HepG2 (cell line): ENCODE results near the gene SORL1-AS1.

Source experiments
- ARNT2 ChIP-seq: sonication (generic); formaldehyde crosslinking; IDR thresholded peaks from 2 replicates; pipeline ENCODE4 v1.8.0; 2022; ENCODE audit warnings: mild to moderate bottlenecking, low read depth, missing genetic modification reagents, moderate library complexity
- CREM ChIP-seq, 2 experiments: sonication (generic) in 1 of 2; formaldehyde crosslinking in 1 of 2; IDR thresholded peaks; 2 replicates each; pipeline versions ENCODE4 v1.4.0 to v1.6.1; 2016 to 2020; ENCODE audit warnings: antibody characterized with exemption in 1 of 2, mild to moderate bottlenecking in 1 of 2, missing genetic modification reagents in 1 of 2
- ETV5 ChIP-seq: IDR thresholded peaks from 2 replicates; pipeline ENCODE4 v1.6.1; 2018; ENCODE audit warnings: missing biosample characterization, missing genetic modification reagents, inconsistent platforms, borderline replicate concordance
- HNF4G ChIP-seq, 2 experiments: sonication (generic) in 1 of 2; formaldehyde crosslinking in 1 of 2; IDR thresholded peaks; 2 replicates each; pipeline versions ENCODE4 v1.4.0 to v1.6.1; 2011 to 2020; ENCODE audit warnings: borderline replicate concordance in 2 of 2, low read depth in 2 of 2, mild to moderate bottlenecking in 2 of 2, low read length in 1 of 2, missing genetic modification reagents in 1 of 2, moderate library complexity in 1 of 2
- KDM6A ChIP-seq: IDR thresholded peaks from 2 replicates; pipeline ENCODE4 v1.6.1; 2016; ENCODE audit warnings: low read depth
- POLR2AphosphoS5 ChIP-seq: IDR thresholded peaks from 2 replicates; pipeline ENCODE4 v1.6.1; 2012; ENCODE audit warnings: low read depth, low read length
- SSRP1 ChIP-seq: IDR thresholded peaks from 2 replicates; pipeline ENCODE4 v1.6.1; 2016; ENCODE audit warnings: control low read depth
- THYN1 ChIP-seq: sonication (generic); formaldehyde crosslinking; IDR thresholded peaks from 2 replicates; pipeline ENCODE4 v1.8.1; 2023; ENCODE audit warnings: low read depth, mild to moderate bottlenecking, moderate library complexity, missing genetic modification reagents, borderline replicate concordance
- ZKSCAN8 ChIP-seq: IDR thresholded peaks from 2 replicates; pipeline ENCODE4 v1.6.1; 2016; ENCODE audit warnings: borderline replicate concordance, missing genetic modification reagents, missing compliant biosample characterization
- ZNF3 ChIP-seq: IDR thresholded peaks from 2 replicates; pipeline ENCODE4 v1.7.0; 2017; ENCODE audit warnings: inconsistent platforms
- TF ChIP-seq, protein P1 (sequence below): sonication (generic); formaldehyde crosslinking; IDR thresholded peaks from 2 replicates; pipeline ENCODE4 v1.4.0; 2020; ENCODE audit warnings: missing genetic modification reagents, borderline replicate concordance
- TF ChIP-seq, protein P2 (sequence below): sonication (generic); formaldehyde crosslinking; IDR thresholded peaks from 2 replicates; pipeline ENCODE4 v1.4.0; 2020; ENCODE audit warnings: missing genetic modification reagents, borderline replicate concordance

Gene SORL1-AS1

DNA sequence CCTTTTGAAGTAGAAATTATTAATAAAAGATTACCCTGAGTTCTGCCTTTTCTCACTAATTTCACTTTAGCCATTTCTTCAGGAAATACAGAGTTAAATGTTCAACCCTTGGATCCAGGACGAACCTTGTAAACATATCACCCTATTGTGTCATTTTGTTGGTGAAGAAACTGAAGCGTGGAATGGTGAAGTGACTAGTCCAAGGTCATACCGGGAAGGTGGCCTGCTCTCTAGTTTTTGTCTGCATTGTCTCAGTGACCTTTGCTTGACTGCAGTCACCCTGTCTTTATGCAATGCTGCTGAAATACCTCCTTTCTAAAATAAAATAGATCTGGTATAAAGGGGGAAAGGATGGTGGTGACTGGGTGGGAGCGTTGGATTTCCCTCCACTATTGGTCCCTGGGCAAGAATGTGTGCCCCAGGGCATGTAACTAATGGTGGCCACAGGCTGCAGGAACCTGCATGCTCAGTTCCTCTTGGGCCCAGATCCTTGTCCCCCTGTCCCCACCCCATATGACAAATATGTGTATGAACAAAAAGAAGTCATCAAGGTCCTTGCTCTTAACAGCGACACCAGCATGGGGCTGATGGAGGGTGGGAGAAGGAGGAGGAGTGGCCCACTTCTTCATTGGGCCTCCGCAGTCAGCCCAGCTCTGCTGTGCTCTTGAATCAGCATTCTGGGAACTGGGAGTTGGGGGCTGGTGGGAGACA is 977 bp upstream of the SORL1-AS1 start (continued):
- TF ChIP-seq, protein P1, sequence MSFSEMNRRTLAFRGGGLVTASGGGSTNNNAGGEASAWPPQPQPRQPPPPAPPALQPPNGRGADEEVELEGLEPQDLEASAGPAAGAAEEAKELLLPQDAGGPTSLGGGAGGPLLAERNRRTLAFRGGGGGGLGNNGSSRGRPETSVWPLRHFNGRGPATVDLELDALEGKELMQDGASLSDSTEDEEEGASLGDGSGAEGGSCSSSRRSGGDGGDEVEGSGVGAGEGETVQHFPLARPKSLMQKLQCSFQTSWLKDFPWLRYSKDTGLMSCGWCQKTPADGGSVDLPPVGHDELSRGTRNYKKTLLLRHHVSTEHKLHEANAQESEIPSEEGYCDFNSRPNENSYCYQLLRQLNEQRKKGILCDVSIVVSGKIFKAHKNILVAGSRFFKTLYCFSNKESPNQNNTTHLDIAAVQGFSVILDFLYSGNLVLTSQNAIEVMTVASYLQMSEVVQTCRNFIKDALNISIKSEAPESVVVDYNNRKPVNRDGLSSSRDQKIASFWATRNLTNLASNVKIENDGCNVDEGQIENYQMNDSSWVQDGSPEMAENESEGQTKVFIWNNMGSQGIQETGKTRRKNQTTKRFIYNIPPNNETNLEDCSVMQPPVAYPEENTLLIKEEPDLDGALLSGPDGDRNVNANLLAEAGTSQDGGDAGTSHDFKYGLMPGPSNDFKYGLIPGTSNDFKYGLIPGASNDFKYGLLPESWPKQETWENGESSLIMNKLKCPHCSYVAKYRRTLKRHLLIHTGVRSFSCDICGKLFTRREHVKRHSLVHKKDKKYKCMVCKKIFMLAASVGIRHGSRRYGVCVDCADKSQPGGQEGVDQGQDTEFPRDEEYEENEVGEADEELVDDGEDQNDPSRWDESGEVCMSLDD, result no peak
- peak; percentile 82; the same call in 1 of the 2 replicates for TF ChIP-seq SSRP1 (CRISPR knock-in tag)
- peak; percentile 54; the same call in 1 of the 2 replicates for TF ChIP-seq CREM (IDR thresholded peaks at IDR 0.05)
- TF ChIP-seq CREM (CRISPR knock-in tag; IDR thresholded peaks at IDR 0.05), result no peak
- TF ChIP-seq, protein P2, sequence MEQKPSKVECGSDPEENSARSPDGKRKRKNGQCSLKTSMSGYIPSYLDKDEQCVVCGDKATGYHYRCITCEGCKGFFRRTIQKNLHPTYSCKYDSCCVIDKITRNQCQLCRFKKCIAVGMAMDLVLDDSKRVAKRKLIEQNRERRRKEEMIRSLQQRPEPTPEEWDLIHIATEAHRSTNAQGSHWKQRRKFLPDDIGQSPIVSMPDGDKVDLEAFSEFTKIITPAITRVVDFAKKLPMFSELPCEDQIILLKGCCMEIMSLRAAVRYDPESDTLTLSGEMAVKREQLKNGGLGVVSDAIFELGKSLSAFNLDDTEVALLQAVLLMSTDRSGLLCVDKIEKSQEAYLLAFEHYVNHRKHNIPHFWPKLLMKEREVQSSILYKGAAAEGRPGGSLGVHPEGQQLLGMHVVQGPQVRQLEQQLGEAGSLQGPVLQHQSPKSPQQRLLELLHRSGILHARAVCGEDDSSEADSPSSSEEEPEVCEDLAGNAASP (CRISPR knock-in tag), result peak; percentile 59; the same call in 1 of the 2 replicates
- TF ChIP-seq HNF4G (IDR thresholded peaks at IDR 0.05; ENCODE audit: borderline replicate concordance, low read depth, low read length), result peak; percentile 70
- TF ChIP-seq HNF4G (CRISPR knock-in tag; IDR thresholded peaks at IDR 0.05; ENCODE audit: borderline replicate concordance, low read depth), result no peak
- no peak for TF ChIP-seq THYN1 (CRISPR knock-in tag)
- 0 out of 2 replicates have a peak, but pooled peaks have one; percentile 55 for TF ChIP-seq ZNF3
- TF ChIP-seq ZKSCAN8 (CRISPR knock-in tag), result no peak
- peak; percentile 59; the same call in 1 of the 2 replicates for TF ChIP-seq ARNT2 (CRISPR knock-in tag)
- 0 out of 2 replicates have a peak, but pooled peaks have one; percentile 33 for TF ChIP-seq KDM6A (CRISPR knock-in tag)
- TF ChIP-seq ETV5 (CRISPR knock-in tag), result 0 out of 2 replicates have a peak, but pooled peaks have one; percentile 20
- 0 out of 2 replicates have a peak, but pooled peaks have one; percentile 31 for TF ChIP-seq POLR2AphosphoS5
